Hematopoietic multipotent progenitor cell treated with erythropoietin and hydrocortisone succinate and interleukin-3 and kit ligand, for 17 days (in vitro differentiated cells): ENCODE data around the gene INSYN2A.

Experiments
- DNase-seq: peaks from one replicate; pipeline ENCODE4 v3.0.0-alpha.2; 2015; ENCODE audit warnings: low spot score

INSYN2A gene

DNA sequence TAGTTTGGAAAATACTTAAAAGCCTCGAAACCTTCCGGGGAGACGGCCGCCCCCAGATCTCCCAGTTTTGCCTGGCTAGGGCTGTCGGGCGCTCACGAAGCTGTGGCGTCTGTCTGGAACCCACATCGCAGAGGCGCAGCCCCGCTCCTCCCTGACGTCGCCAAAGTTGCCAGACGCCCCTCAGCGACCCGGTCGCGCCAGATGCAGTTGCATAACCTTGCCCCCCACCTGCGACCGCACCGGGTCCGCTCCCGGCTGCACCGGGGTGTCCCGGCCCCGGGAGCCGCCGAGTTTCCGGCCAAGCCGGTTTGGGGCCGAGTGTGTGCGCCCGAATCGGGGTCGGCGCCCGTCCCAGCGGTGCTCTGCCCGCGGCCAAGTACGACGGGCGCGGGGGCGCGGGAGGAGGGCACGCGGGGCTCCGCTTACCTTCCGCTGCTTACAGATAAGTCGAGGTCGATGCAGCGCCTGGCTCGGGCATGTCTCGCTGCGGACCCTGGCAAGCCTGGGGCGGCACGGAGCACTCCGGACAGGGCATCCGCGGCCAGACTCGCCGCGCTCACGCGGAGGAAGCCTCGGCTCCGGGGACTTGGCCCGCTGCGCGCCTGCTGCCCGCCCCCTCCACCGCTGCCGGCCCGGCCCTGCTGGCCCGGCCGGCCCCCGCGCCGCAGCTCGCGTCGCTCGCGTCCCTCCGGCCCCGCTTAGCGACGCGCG, 665 bp downstream of the INSYN2A start:
- no peak for DNase-seq

DNA sequence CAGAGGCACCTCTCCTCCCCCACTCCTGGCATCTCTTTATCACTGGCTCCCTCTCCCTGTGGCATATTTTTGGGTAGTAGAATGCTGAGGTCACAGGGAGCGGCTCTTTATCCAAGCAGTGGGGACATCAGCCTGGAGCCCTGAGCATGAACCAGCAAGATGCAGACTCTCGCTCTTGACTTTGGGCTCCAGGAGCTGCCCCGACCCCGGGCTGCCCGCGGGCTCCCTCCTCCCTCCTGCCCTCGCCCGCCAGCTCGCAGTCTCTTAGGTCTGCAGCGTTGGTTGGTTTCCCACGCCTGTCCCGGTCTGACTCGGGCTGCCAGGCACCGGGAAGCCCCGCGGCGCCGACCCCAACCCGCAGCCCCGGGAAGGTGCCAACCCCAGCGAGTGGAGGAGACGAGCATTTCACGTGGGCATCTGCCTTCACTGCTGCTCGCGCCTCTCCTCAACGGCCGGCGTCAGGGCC, 1.3 kb downstream of the INSYN2A start:
- DNase-seq: no peak

DNA sequence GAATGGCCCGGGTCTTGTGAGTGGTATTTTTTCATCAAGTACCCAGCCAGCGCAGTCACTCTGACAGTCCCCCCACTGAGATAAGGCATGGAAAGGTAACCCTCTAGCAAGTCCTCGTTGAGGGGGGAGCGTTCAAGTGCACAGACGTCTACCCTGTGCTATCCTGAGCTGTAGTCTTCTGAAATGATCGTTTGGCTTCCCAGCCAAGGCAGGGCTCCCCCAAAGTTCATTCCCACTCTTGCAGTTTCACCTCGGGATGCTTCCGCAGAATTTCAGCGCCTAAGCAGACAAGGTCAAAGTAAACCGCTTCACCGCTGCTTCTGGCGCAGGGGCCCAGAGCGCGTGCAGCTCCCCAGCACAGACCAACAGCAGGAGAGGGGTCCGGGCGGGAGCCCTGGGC, 1.8 kb downstream of the INSYN2A start:
- DNase-seq: no peak

DNA sequence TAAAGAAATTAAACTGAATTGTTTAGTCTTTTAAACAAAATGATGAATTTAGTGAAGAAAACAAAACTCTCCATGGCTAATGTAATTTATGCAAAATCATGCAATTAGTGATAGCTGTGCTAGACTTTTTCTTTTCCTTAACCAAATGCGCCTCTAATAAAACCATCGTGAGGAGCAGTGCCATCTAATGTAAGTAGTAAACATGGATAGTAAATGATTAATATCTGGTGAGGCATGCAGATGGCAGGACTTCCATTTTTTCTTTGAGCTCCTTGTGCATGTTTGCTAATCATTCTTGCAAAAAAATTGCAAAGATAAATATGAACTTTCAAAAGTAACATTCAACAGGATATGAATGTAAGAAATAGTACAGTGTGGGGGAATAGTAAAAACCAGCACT, 2.3 kb downstream of the INSYN2A start:
- no peak for DNase-seq

DNA sequence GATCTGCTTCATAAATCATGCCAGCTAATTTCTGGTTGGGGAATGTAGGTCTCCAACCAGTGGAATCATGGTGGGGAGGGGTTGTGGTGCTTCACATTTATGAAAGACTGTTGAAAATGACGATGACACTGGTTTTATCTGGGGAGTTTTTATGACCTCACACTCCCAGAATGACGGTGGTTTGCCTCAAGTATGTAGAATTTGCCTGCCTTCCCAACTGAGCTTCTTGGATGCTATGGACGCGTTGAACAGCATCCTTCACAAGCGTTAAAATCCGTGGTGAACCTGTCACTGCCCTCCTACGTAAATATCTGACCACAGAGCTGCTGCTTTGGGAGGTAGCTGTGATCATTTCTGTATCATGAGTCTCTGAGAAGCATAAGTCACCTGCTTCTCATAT, 3.3 kb downstream of the INSYN2A start:
- no peak for DNase-seq

DNA sequence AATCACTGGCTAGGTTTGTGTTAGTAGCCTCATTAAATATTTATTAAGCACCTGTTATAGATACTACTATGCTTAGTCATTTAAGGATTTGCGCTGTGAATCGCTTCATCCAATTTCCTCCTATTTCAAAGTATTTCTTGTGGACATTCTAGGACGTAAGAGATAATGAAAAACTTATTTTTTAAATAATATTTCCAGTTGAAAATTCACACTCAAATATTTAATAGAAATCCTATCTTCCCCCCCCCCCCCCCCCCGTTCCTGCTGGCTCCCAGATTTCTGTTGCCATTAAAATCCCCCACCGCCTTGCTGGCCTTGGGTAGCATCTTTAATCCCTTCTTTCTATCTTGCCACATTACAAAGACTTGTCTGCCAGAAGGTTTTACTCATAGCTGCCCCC, 6.0 kb downstream of the INSYN2A start:
- DNase-seq: no peak

DNA sequence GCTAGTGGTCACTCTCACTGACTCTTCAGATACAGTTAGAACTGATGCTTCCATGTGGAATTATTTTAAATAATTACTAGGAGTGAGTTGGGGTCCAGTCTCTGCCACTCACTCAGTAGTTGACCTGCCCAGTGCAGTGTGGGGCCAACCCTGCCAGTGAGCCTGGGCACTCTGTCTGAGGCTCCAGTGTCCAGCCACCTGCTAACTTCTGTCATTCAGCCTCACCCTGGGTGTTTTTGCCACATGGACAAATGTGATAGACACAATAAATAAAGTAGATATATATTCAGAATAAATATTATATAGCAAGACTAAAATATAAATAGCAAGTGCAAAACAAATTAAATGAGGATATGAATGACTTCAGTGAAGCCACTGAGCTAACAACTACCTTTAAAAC, 7.2 kb downstream of the INSYN2A start:
- no peak for DNase-seq

DNA sequence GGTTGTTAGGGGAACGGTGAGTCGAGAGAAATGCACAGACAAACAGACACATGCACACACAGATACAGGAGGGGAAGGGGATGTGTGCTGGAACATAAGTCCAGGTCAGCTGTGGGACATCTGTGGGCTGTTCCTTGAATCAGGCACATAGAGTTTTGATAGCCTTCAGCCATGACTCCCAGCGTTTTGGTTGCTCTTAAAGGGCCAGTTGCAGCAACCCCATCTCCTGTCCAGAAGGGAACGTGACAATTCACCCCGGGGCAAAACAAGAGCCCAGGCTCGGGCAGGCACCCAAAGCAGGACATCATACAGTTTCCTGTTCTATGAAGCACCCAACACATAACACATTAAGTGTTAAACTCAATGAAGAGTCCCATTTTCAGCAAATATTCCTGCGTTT, 9.6 kb downstream of the INSYN2A start:
- DNase-seq: no peak

DNA sequence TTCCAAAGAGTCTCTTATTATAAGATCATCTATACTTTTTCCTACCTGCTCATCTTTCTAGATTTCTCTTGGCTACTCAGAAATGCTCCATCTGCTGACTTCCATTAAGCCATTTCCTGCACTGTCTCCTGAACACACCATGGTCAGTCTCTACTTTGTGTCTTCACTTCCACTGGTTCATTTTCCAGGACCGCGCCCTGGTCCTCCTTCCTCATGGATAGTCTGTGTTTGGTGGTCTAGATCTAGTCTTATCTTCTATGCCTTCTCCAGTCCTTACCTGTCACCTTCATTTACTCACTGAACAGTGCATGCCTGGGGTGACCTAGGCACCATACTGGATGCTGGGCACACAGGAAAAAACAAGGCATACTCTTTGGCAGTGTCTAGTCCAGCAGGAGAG, 11.8 kb downstream of the INSYN2A start:
- DNase-seq: no peak

DNA sequence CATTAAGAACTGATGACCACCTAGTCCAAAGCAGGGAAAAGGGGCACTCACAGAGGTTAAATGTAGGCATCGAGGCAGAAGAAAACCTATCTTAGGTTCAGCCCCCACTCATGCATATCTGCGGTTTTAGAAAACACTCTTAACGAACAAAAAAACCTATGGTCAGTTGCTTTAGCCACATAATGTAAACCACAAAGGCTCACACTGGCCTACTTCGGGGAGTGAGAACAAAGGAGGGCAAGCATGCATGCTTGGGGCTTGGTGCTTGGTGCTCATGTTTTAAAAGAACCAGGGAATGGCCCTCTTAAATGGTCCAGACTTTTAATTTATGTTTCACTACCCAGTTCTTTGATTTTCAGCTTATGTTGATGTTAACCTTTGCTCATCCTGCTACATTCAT, 14.2 kb downstream of the INSYN2A start:
- DNase-seq: no peak

DNA sequence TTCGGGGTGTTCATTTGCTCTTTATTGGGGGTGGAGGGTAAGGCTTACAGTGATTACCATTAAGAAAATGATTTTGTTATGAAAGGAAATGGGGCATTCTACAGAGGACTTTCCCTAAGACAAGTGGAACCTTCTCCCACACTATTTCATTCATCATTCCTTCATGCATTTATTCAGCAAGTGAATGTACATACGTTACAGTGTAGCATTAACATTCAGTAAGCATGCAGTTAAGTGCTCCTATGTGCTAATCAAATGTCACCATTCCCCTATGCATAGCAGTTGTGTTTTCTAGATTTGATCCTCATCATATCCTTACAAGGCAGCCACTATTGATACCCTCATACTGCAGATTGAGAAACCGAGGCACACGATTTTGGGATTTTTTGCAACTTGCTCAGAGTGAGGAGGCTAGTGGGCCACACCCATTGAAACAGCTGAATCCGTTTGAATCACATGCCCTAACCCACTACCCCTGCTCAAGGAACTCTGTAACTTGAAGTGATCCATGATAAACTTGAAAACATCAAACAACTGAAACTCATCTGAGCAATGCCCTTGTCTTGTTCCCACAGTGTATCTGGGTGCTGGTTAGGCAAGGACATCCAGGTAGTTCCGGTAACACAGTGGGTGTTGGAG, 16.7 kb downstream of the INSYN2A start:
- DNase-seq: no peak

DNA sequence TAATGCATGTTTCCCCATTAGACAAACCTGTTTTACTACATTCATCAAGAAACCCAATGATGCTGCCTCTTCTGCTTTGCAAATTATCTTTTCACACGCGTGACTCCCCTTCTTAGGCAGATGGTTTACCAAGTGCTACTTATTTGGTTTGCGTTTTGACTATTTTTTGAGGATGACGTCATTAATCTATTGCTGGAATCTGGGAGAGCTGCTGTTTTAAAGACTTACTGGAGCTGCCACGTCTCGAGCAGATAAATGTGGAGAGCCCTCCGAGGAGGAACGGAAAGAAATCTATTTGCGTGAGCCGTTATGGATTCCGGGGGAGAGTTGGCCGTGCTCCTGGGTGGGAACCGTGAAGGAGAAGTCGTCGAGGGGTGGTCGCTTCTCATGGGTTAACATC, 19.7 kb downstream of the INSYN2A start:
- no peak for DNase-seq

DNA sequence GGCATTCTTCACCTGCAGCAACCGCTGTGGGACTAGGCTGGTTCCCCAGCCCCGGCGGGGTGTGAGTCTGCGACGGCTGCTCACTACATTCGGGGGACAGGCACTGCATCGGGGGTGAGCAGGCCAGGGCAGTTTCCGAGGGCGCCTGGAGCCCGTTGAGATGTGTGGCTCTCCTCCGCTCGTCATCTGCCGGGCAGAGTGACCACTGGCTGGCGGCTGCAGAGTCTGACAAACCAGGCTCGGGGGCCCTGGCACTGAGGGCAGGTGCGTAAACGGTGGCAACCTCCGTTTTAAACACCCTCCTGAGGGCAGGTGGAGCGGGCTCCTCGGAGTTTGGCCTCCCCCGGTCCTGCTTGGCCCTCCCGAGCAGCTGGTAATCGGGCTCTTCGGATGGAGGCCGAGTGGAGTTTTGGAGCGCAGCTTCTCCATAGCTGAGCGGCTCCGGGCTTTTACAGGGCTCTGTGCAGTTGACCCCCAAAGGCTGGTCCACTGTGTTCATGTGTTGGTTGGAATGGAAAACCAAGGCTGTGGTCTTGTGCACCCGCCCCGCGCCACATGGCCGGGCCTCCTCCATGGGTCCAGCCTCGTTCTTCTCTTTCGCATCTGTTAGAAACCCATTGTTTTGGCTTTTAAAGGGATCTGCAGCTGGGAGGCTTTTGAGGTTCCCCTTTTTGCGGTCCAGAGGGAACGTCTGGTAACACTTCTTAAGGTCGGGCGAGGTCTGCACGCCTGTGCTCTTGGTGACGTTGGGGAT, 20.9 kb downstream of the INSYN2A start:
- no peak for DNase-seq

DNA sequence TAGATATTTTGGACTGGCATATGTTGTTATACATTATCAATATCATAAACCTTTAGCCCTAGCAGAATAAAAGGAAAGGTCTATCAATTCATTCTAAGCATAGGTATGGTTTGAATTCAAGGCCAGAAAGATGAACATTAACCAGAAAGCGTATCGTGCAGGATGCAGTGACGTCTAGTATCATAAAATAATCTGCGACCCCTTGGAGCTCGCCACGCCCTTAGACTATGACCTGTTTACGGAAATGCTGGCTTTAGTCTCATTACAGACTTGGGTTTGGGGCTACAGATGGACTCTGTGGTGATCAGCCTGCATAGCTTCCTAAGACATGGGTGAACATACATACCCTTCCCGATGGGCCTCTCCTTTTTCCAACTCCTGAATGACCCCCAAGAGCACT, 21.5 kb downstream of the INSYN2A start:
- no peak for DNase-seq

DNA sequence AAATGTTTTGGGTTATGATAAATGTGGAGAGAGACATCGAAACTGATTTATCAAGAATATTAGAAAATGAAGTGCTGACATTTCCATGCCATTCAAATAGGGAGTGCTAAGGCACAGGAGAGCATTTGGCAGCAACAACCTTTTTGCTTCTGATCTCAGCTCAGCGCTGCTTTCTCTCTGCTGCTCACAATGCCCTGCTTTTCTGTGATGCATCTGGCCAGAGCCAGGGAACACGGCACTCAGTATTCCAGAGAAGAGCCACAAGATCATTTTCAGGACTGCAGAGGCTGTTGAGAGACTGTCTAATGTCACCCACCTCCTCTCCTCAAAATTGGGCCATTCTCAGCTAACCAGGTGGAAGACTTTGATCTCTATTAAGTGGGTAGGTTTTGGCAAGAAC, 28.1 kb downstream of the INSYN2A start:
- DNase-seq: no peak

DNA sequence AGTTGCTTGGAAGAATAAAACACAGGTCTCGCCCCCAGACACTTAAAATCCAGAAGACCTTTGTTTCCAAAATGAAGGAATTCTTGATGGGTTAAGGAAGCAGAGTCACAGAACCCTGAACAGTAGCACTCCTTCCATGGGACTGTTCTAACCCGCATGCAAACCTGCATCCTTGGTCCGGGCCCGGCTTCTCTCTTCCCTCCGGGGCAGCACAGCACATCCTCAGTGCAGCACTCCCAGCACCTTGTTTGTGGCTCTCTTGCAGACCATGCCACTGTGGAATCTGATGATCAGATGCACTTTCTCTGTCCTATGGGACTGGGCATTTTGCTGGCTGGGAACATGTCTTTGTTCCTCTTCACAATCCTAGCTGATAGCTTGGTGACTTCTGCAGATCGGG, 33.5 kb downstream of the INSYN2A start:
- no peak for DNase-seq

DNA sequence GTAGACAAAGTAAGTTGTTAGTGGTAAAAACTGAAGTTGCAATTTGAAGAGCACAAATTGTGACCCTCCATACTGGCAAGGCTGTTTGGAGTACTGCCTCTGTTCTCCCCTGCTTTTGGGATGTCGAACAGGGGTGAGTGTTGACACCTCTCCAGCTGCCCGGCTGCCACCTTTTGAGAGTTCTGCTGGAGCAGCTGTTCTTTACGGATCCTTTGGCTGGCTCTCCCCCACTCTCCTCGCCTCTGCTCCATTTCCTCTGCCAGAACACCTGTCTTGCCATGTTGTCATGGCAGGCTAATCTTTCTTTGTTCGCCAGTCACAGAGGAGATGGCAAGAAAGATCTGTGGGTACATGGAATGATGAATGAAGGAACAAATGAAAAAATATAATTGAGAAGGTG, 34.9 kb downstream of the INSYN2A start:
- no peak for DNase-seq

DNA sequence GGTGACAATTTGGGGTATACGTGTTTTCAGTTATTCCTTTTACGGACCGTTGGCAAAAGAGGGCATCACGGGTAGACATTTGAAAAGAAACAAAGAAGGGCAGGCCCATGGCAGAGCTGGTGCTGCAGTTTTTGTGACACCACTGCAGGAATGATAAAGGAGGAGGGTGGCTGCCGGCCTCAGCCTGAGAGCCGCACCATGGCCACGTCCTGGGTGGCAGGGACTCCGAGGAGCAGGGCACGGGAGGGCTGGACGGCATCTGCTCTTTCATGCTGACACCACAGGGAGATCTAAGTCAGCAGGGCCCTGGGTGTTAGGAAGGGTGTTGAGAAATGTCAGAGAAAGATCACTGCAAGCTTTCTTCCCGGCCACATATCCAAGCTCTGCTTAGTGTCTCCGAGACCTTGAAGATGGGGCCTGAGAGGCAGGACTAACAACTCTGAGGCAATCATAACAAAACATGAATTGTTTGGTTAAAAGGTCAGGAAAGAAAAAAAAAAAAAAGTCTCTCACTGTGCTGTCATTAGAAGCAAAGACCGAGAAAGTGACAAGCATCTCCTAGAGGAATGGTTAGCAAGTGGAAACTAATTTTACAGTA, 36.6 kb downstream of the INSYN2A start:
- no peak for DNase-seq

DNA sequence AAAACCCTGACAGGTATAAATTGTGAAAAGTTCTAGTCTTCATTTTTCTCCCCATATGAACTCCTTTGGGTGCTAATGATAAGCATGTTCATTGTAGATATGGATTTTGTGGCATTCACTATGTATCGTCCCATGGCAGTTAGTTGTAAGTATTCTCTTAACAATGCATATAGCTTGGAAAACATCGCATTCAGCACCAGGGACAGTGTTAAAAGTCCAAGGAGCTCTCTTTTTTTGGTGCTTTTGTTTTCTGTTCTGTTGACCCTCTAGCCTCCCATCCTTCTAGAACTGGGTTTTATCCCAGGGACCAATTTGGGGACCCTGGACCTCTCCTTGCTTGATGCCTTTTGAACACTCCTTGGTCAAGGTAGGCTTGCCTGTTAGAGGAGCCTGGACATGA, 37.7 kb downstream of the INSYN2A start:
- DNase-seq: no peak

DNA sequence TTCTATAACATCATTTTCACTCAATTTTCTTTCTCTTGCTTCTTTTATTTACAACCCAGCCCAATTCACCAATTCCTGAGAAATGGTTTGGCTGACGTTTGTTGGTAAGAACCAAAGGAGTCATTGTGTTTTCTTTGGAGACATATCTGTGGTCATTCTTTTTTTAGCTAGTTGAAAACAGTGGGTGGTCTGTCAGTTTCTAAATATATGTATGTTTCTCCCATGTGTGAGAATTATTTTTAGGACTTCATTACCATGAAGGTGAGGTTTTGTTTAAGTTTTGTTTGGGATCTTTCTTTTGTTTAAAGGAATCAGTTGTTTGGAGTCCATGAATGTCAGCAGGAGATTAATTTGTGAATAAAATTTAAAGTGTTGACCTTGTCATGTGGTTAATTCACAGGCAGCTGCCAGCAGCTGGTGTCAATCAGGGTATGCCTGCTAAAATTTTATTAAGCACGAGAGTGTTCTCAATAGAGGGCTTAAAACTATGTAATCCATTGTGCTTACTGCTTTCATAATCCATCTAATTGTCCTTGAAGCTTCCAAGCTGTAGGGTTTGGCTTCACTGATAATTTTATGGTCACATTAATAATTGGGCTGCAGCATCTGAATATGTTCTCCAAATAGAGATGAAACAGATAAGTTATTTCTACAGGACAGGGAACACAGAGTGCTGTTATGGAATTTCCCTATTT, 38.7 kb downstream of the INSYN2A start:
- DNase-seq: no peak

DNA sequence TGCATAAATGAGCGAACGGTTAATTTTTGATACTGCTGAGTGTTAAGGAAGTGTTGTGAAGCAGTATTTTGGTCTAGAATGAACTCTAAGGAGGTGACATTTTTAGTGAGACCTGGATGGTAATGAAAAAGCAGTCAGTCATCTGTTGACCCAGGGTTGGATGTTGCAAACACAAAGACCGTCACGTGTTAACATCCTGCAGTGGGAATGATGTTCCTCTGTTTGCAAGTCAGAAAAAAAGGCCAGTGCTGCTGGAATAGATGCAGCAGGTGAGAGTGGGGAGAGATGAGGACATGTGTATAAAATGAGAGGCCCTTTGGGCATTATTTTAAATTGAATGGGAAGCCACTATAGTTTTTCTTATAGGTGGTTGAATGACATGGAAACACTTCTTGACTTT, 39.3 kb downstream of the INSYN2A start:
- no peak for DNase-seq
